HL-60/S4 treated with phorbol 12-myristate 13-acetate at 8.2 ng/mL for 4 days and 3 days (cell line): Measurements from ENCODE around the gene ADAM15.

Experiments
- in situ Hi-C: fragments of 300-500 bp; cut with MboI; formaldehyde crosslinking; loops from 2 replicates; pipeline ENCODE4 v1.15.0; 2022; ENCODE audit warnings: low sequenced_read_pairs

ADAM15 gene

DNA sequence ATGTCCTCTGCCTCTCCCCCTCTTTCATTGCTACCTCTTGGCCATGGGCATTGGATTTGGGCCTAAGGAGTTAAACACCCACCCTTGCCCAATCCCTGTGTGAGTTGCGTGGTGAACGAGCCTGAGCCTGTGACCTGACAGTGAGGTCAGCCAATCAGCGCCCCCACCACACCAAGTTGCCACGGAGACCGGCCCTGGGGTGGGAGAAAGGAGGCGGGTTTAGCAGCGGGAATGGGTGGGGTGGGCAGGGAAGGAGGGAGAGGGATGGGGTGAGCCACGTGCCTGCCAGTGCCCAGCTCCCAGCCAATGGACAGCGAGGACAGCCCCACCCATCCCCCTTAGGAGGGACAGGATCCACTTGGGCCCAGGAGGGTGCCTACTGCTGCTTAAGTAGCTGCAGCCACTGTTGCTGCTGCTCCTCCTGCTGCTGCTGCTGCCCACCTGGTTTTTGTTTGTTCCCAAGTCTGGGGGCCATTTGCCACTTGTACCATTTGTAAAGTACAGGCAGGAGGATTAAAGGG, 39.0 kb upstream of the ADAM15 start:
- in situ Hi-C loops, result no loop called here

- in situ Hi-C loops, result no loop called here
These were observed 38.1 kb upstream of the ADAM15 start for GRCh38 chr1:155012776-155013602.

- in situ Hi-C loops, result no loop called here
These were observed 37.5 kb upstream of the ADAM15 start for GRCh38 chr1:155013632-155014031.

DNA sequence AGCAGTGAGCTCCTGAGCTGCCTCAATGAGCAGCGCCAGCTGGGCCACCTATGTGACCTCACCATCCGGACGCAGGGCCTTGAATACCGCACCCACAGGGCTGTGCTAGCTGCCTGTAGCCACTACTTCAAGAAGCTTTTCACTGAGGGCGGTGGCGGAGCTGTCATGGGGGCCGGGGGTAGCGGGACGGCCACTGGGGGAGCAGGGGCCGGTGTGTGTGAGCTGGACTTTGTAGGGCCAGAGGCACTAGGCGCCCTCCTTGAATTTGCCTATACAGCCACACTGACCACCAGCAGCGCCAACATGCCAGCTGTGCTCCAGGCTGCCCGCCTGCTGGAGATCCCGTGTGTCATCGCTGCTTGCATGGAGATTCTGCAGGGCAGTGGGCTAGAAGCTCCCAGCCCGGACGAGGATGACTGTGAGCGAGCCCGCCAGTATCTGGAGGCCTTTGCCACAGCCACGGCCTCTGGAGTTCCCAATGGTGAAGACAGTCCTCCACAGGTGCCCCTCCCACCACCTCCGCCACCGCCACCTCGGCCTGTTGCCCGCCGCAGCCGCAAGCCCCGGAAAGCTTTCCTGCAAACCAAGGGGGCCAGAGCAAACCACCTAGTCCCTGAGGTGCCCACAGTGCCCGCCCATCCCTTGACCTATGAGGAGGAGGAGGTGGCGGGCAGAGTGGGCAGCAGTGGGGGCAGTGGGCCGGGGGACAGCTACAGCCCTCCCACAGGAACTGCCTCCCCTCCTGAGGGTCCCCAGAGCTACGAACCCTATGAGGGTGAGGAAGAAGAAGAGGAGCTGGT, 36.2 kb upstream of the ADAM15 start:
- in situ Hi-C loops, result no loop called here

DNA sequence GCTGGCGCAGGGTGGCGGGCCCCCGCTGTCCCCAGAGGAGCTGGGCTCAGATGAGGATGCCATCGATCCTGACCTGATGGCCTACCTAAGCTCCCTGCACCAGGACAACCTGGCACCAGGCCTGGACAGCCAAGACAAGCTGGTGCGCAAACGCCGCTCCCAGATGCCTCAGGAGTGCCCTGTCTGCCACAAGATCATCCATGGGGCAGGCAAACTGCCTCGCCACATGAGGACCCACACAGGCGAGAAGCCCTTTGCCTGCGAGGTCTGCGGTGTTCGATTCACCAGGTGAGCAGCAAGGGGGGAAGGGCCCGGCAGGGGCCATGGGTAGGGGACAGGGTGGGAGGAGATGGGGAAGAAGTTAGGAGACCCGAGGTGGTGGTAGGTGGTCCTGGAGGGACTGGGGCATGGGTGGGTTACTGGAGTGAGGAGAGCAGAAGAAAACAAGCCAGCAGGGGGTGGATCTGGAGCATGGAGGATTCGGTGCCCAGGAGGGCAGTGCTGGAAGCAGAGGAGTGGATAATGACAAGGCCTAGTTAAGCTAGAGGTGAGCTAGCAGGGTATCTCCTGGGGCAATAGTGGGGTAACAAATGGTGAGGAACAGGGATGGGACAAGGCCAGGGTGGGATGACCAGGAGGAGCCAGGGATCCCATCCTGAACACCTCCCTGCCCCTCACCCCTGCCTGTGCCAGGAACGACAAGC, 35.4 kb upstream of the ADAM15 start:
- in situ Hi-C loops, result no loop called here

DNA sequence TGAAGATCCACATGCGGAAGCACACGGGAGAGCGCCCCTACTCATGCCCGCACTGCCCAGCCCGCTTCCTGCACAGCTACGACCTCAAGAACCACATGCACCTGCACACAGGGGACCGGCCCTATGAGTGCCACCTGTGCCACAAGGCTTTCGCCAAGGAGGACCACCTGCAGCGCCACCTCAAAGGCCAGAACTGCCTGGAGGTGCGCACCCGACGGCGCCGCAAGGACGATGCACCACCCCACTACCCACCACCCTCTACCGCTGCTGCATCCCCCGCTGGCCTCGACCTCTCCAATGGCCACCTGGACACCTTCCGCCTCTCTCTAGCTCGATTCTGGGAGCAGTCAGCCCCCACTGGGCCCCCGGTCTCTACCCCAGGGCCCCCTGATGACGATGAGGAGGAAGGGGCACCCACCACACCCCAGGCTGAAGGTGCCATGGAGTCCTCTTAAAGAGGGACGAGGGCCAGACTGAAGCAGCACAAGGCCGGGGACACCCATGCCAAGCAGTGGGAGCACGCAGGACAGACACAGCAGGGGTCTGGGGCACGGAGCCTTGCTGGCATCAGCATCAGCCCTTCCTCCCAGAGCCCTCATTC, 34.8 kb upstream of the ADAM15 start:
- in situ Hi-C loops, result no loop called here

DNA sequence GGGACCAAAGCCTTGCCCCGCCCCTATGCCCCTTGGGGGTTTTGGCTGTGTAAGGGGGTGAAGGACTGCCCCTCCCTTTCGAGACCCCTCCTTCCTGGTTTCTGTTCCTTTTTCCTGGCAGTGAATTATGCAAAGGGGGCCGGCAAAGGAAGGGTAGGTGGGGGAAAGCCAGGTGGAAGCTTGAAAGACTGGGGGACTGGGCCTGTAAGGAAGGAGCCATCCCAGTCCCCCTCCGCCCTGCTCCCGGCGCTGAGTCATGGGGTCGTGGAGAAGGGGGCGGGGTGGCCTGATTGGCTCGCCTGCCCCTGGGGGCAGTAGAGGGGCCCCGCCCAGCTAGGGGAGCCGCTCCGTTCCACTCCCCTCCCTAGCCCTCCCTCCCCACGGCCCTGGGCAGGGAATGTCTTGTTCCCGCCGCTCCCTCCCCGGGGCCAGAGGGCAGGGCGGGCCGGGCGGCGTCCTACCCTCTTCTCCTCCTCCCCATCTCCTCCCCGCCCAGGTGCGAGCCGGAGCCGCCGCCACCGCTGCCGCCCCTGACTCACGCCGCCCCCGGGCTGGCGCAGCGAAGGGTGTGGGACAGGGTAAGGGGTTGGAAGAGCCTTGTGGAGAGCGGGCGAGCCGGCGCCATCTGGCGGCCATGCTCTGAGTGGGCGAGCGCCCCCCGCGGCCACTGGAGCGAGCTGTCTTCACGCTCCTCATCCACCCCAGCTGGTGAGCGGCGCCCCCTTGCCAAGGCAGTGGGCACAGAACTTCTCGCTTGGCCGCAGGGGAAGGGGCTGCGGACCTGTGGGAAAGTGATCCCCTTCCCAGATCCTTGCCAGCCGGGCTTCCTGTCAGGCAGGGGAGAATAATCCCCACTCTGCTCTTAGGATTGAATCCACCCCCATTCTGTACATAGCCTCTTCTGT, 33.8 kb upstream of the ADAM15 start:
- in situ Hi-C loops, result no loop called here

DNA sequence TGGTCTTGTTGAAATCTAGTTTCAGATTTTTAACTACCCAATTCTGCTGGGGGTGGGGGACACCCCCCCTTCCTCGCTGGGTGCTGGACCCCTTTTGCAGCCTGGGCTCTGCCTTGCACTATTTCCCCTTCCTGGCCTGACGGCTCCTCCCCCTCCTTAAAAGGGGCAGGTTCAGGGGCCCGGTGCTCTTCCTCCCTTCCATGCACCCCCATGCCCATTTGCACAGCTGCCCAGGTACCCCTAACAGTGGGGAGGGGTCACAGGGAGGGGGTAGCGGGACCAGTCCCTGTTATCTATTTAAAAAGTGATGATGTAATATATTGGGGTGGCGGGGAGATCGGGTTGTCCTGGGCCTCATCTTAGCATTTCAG, 33.2 kb upstream of the ADAM15 start:
- in situ Hi-C loops, result no loop called here

DNA sequence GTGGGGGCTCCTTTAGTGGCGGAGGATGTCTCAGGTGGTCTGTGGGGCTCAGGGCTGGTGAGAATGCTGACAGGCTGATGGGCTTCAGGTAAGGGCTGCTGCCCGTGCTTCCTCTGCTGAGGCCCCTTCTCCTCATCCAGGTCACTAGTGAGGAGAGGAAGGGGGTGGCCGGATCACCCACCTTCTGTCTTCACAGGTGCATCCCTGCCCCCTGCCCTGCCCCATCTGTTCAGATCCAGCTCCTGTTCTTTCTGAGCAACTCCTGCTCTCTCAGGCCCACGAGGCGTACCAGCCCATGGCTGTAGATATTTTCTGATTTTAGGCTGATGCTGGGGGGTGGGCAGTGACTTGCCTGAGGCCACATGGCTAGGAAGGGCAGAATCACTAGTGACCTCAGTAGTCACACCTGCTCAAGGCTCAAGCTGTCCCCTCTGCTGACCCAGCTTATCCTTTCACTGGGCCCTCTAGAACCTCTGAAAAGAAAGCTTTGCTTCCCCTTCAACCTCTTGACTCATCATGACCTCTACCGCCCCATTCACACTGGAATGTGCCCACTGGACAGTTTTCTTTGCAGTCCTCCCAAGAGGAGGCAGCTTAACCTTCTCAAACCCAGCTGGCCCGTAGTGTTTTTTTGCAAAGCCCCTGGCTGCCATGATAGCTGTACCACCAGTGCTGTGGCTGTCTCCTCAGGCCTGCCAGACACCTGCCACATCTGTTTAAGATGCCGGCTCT, 32.3 kb upstream of the ADAM15 start:
- in situ Hi-C loops, result no loop called here

DNA sequence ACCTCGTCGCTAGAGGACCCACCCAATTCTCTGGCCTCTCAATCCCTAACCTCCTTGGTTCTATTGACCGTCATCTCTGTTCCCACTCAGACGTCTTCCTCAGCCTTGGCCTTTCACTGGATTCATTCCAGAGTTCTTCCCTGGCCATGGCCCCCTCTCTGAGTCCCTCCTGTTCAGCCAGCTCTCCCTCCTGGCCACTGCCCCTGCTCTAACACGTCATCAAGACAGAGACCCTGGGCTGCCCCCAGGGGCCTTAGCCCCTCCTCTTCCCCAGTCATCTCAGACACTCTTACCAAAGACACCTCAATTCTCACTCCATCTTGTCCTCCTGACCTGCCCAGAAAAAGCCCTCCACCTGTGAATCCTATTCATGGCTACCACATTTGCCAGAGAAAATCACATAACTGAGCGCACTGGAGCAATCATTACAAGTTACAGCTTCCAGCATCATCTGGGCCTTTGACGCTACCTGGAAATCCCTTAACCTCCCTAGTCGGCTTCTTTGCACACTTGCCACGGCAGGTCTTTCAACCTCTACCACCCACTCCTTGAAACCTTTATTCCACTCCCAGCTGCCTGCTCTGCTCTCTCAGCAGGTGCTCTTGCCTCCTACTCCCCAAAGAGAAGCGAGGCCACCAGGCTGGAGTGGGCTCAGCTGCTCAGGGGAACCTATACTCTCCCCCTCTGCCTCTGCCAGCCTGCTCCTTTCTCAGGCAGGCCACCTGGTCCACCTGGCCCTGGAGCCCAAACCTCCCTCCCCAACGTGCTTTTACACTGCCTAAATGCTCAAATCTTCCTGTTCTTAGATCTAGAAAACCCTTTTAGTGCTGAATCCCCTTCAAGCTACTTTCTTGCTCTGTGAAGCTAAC, 31.5 kb upstream of the ADAM15 start:
- in situ Hi-C loops, result no loop called here

- in situ Hi-C loops, result no loop called here
These were observed 28.8 kb upstream of the ADAM15 start for GRCh38 chr1:155022136-155022926.

- in situ Hi-C loops, result no loop called here
These were observed 28.2 kb upstream of the ADAM15 start for GRCh38 chr1:155022927-155023236.

GRCh38 chr1:155023627-155024026, 27.5 kb upstream of the ADAM15 start:
- in situ Hi-C loops, result no loop called here

DNA sequence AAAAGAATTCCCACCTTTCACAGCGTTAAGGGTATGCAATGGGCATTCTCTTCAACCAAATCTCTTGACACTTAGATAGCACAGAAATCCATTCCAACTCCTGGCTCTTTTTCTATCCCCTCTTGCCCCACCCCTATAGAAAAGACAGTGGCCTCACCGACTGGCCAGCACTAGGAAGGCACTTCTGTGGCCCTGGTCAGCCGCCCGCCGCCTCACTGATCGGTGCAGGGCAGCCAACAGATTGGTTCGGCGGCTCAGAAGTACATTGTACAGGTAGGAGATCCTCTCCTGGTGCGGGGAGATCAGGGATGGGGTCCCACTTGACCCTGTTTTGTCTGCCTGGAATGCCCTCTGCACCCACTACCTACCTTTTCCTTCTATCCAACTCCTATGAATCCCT, 26.8 kb upstream of the ADAM15 start:
- in situ Hi-C loops, result no loop called here

GRCh38 chr1:155026154-155026553, 25.0 kb upstream of the ADAM15 start:
- in situ Hi-C loops, result no loop called here

GRCh38 chr1:155026588-155026987, 24.5 kb upstream of the ADAM15 start:
- in situ Hi-C loops, result no loop called here

- in situ Hi-C loops, result no loop called here
These were observed 21.4 kb upstream of the ADAM15 start for GRCh38 chr1:155029513-155030242.
